D721Med (cell line): ENCODE data around the gene TIPRL.
"Not testable (repeated sequence)": the region's sequence is repeated elsewhere in the genome, so short reads cannot be mapped to it uniquely, and the experiment has no call there.

Experiments
- DNase-seq: peaks from one replicate; pipeline ENCODE4 v3.0.0; 2011; ENCODE audit warnings: low spot score; ENCODE audit not compliant: insufficient read length
- FAIRE-seq: peaks from 2 replicates; lab custom pipeline; 2011; peaks lifted over from hg19 to GRCh38; lab: Jason Lieb, UNC
- CTCF ChIP-seq: IDR thresholded peaks from 2 replicates; pipeline ENCODE4 v1.5.1; 2012; ENCODE audit warnings: mild to moderate bottlenecking, control low read depth; ENCODE audit not compliant: insufficient read depth; ENCODE audit errors: missing control alignments

TIPRL gene

GRCh38 chr1:168195199-168196135 is 16.7 kb downstream of the TIPRL start:
- FAIRE-seq (peak; percentile 75), DNase-seq (no peak)
- no peak for TF ChIP-seq CTCF

DNA sequence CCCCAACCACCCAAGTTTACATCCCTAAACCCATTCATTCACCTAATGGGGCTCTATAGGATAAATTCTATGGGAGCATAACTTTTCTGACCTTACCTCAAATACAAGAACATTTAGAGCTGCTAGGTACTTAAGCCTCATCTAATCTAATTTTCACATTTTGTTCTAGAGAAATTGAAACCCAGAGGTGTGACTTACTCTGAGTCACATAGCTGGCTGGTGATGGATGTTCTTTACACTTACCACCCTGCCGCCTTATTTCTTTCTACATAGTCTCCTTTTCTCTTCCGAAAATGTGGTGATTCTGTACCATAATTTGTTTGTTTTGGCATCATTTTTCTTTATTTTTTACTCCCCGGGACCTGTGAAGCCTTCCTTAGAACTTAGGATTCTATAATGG is 20.3 kb downstream of the TIPRL start:
- FAIRE-seq (peak; percentile 25), DNase-seq (no peak)
- TF ChIP-seq CTCF = no peak

DNA sequence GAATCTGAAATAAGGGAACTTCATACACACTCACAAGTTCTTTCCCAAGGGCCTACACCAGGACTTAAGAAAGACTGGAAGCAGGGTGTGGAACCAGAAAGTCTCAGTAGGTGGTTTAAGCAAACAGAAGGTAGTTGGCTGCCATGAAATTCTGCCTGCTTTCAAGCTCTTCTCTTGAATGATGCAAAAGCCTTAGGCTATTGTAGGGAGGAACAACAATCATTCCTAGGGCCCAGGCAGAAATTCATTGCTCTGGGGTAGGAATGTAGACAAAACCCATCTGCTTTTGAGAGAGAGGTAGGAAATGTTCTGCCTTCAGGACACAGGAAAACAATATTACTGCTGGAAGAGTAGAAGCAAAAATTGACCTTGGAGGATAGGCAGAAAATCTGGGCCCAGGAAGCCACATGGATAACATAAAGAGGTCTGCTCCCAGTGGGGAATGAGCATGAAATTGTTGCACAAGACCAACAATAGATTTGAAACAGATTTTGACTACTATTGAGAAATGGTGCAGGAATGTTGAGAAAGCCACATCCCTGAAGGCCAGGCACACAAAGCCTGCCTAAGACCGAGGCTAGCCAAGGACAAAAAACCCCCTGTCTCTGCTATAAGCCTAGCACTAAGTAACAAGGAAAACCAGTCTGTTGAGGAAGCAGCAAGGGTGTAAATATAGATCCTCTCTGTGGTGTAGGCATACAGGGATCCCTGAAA is 24.3 kb downstream of the TIPRL start:
- no peak for TF ChIP-seq CTCF
- FAIRE-seq (no peak), DNase-seq (no peak)

DNA sequence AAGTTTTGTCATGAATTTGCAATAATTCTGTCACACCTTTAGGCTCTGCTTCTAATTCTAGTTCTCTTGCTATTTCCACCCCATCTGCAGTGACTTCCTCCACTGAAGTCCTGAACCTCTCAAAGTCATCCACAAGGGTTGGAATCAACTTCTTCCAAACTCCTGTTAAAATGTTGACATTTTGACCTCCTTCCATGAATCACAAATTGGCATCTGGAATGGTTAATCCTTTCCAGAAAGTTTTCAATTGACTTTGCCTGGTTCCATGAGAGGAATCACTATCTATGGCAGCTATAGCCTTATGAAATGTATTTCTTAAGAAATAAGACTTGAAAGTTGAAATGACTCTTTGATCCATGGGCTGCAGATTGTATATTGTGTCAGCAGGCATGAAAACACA is 27.3 kb downstream of the TIPRL start:
- no peak for TF ChIP-seq CTCF
- no peak for FAIRE-seq
- no peak for DNase-seq

DNA sequence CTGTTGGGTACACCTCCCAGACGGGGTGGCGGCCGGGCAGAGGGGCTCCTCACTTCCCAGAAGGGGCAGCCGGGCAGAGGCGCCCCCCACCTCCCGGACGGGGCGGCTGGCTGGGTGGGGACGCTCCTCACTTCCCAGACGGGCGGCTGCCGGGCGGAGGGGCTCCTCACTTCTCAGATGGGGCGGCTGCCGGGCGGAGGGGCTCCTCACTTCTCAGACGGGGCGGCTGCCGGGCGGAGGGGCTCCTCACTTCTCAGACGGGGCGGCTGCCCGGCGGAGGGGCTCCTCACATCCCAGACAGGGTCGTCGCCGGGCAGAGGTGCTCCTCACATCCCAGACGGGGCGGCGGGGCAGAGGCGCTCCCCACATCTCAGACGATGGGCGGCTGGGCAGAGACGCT is 28.9 kb downstream of the TIPRL start:
- not testable (repeated sequence) for FAIRE-seq, DNase-seq

DNA sequence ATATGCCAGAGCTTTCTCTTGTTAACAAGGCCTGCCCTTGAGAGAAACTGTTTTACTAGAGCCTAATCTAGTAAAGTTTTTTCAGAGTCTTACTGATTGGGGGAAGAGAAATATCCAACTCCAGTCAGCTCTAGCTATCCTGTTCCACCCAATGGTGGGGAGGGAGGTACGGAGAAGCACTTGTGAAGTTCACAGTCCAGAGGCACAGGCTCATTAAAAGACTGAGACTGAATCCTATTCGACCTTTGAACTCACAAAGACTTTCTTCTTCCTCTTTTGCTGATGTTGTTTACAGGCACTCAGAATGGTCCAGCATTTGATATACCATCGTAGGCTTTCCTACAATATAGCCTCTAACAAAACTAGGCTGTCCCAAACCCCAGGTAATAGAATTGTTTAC is 31.6 kb downstream of the TIPRL start:
- DNase-seq (no peak), FAIRE-seq (no peak)
- TF ChIP-seq CTCF = no peak

DNA sequence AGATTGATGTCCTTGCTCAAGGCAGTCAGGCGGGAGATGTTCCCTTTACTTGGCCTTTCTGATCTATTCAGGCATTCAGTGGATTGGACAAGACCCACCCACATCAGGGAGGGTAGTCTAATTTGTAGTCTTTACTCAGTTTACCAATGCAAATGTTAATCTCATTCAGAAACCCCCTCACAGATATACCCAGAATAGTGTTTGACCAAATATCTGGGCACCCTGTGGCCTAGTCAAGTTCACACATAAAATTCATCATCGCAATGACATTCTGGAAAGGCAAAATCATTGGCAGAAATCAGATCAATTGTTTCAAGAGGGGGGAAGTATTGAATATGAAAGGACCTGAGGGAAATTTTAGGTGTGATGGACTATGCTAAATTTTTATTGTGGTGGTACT is 34.6 kb downstream of the TIPRL start:
- no peak for FAIRE-seq
- no peak for TF ChIP-seq CTCF
- DNase-seq = no peak
